ENCODE results near the gene SNX6.
"Not testable (repeated sequence)": the region's sequence is repeated elsewhere in the genome, so short reads cannot be mapped to it uniquely, and the experiment has no call there.

SNX6 gene

DNA sequence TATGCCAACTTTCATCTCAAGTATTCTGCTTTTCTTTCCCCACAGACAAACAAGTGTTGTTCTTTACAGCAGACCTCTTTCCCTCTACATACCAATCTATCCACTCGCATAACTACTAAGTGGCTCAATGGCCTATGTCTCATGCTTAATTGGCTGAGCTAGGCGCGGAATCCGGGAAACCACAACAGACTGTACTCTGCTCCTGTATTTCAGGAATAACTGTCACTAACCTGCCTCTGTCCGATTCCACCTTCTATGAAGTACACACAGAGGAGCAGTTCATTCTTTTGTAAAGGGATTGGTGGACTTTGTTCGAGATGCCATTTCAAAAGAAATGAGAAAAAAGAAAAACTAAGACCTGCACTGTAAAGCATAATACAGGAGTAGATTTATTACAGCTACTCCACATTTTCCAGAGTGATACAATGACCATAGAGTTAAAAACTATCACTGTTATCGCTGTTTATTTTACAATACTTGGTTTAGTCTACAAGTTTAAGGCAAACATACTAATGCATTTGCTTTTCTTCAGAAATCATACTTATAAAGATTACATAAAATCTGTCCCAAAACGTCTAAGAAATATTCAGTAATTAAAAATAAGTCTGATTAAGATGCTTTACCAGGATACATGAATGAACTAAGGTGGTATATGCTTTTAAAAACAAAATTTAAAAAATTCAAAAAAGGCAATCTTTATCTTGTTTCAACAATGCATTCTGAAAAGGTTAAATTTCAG, 67.7 kb downstream of the SNX6 start:
- DNase-seq: not testable (repeated sequence)

DNA sequence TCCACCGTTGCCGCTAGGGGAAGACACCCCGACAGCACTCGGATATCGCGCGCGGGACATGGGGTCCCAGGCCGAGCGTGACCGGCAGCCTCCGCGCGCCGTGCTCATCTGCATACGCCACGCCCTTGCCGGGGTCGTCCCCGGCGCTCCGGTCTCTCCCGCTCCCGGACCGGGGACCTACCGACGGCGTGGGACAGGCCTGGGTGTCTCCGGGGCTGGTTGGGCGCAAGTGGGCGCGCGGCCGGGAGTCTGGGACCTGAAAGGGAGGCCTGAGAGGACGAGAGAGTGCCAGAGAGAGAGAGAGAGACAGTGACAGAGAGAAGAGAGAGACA, 73.5 kb downstream of the SNX6 start:
- not testable (repeated sequence) for DNase-seq

DNA sequence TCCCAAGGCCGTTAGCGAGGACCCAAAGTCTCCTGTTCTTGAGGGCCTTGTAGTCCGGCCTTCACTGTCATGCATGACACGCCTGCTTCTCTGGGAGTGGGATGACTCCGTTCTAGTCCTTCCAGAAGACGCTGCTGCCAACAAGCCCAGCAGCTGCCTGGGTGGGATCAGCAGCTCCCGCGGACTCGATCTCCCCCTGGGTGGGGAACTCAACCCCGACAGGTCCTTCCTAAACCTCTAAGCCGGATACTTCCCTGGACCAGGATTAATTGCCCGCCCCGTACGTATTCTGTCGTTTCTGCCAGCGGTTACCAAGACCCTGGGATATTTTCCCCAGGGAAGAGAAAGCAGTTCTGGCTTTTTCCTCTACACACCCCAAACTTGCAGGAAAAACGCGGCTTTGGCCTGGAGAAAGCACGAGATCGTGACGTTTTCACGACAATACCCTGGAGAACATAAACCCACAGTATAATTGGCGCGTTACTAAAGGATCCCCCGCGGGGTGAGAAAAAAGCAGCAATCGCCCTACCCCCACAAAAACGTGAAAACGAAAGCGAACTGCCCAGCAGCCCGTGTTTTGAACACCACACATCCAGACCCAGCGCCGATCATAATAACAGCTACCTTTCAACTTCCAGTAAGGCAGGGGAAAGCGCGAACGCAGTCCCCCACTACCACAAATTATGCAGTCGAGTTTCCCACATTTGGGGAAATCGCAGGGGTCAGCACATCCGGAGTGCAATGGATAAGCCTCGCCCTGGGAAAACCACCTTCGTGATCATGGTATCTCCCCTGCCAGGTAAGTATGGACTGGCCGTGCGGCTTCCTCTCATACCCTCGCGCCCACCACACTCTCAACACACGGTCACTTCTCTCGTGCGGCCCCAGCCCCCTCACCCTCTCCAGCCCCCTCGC, 74.1 kb downstream of the SNX6 start:
- DNase-seq: not testable (repeated sequence)

DNA sequence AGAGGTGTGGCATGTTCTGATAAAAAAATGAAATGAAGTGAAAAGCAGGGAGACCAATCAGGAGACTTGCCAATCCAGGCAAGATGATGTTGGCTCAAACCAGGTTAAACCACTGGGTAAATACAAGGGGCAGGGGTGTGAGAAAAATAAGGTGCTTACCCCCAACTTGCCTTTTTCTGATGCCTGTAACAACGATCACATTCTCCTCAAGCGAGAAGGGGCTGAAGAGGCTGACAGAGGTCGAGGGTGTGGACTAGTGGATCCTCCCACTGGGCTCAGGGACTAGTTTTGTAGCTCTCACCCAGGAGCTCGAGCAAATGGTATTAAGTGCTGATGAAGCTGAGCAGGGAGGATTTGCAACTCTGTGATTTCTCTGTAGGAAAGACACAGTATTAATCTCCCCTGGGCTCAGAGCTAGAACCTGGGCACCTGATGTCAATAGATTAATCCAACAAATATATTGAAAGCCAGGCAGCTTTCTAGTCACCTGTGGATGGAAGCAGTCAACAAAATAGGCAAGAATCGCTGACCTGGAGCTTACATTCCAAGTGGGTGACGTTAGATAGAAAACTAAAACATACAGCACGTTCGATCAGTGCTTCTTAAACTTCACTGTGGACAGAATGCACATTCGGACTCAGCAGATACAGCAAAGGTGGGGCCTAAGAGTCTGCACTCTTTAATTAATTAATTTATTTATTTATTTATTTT, 75.3 kb downstream of the SNX6 start:
- no peak for DNase-seq

DNA sequence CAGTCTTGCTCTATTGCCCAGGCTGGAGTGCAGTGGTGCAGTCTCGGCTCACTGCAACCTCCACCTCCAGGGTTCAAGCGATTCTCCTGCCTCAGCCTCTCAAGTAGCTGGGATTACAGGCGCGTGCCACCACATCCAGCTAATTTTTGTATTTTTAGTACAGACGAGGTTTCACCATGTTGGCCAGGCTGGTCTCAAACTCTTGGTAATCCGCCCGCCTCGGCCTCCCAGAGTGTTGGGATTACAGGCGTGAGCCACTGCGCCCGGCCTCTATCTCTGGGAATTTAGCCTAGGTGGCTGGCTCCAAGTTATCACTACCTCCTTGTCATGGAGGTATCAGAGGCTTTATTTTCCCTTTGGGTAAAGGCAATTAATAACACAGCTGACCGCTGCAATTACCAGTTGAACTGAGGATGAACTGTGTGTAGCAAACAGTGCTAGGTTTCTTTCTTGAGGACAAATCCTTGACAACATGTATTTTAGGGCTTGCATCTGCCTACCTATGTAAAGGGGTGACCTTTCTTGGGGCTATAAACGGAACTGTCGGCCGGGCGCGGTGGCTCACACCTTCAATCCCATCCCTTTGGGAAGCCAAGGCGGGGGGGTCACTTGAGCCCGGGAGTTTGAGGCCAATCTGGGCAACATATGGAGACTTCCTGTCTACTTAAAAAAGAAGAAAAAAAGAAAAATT, 80.5 kb downstream of the SNX6 start:
- not testable (repeated sequence) for DNase-seq

DNA sequence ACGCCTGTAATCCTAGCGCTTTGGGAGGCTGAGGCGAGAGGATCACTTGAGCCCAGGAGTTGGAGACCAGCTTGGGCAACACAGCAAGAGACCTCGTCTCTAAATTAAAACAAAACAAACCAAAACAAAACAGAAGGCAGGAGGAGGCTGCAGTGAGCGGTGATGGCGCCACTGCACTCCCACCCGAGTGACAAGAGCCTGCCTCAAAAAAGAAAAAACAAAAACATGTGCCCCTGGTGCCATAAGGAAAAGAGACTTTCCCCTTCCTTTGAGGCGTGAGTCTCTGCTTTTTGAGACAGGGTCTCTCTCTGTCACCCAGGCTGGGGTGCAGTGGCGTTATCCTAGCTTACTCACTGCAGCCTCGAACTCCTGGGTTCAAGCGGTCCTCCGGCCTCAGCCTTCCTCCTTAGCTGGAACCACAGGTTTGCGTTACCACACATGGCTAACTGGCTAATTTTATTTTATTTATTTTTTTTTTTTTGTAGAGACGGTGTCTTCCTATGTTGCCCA, 81.4 kb downstream of the SNX6 start:
- no peak for DNase-seq

DNA sequence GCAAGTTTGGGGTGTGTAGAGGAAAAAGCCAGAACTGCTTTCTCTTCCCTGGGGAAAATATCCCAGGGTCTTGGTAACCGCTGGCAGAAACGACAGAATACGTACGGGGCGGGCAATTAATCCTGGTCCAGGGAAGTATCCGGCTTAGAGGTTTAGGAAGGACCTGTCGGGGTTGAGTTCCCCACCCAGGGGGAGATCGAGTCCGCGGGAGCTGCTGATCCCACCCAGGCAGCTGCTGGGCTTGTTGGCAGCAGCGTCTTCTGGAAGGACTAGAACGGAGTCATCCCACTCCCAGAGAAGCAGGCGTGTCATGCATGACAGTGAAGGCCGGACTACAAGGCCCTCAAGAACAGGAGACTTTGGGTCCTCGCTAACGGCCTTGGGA, 82.8 kb downstream of the SNX6 start:
- not testable (repeated sequence) for DNase-seq

DNA sequence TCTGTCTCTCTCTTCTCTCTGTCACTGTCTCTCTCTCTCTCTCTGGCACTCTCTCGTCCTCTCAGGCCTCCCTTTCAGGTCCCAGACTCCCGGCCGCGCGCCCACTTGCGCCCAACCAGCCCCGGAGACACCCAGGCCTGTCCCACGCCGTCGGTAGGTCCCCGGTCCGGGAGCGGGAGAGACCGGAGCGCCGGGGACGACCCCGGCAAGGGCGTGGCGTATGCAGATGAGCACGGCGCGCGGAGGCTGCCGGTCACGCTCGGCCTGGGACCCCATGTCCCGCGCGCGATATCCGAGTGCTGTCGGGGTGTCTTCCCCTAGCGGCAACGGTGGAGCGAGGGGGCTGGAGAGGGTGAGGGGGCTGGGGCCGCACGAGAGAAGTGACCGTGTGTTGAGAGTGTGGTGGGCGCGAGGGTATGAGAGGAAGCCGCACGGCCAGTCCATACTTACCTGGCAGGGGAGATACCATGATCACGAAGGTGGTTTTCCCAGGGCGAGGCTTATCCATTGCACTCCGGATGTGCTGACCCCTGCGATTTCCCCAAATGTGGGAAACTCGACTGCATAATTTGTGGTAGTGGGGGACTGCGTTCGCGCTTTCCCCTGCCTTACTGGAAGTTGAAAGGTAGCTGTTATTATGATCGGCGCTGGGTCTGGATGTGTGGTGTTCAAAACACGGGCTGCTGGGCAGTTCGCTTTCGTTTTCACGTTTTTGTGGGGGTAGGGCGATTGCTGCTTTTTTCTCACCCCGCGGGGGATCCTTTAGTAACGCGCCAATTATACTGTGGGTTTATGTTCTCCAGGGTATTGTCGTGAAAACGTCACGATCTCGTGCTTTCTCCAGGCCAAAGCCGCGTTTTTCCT, 83.4 kb downstream of the SNX6 start:
- DNase-seq: not testable (repeated sequence)

DNA sequence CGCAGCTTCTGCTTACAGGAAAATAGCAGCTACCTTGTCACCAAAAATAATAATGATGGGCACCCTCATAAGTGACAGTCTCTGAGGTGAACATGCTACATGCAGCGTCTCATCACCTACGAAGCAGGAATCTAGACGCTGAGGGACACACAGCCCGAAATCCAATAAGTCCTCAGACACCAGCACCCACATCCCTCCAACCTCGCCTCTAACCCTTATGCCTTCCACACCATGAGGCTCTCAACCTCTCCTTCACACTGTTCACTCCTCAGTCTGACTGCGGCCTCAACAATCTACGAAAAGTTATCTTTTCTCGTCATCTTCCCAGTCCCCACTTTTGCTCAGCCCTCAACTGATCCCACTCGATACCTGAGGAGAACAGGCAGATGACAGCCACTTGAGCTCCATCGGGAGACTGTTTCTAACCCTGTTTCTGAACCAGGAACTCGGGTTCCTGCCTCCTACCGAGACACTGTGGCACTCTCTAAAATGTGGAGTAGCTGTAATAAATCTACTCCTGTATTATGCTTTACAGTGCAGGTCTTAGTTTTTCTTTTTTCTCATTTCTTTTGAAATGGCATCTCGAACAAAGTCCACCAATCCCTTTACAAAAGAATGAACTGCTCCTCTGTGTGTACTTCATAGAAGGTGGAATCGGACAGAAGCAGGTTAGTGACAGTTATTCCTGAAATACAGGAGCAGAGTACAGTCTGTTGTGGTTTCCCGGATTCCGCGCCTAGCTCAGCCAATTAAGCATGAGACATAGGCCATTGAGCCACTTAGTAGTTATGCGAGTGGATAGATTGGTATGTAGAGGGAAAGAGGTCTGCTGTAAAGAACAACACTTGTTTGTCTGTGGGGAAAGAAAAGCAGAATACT, 89.5 kb downstream of the SNX6 start:
- DNase-seq: not testable (repeated sequence)

DNA sequence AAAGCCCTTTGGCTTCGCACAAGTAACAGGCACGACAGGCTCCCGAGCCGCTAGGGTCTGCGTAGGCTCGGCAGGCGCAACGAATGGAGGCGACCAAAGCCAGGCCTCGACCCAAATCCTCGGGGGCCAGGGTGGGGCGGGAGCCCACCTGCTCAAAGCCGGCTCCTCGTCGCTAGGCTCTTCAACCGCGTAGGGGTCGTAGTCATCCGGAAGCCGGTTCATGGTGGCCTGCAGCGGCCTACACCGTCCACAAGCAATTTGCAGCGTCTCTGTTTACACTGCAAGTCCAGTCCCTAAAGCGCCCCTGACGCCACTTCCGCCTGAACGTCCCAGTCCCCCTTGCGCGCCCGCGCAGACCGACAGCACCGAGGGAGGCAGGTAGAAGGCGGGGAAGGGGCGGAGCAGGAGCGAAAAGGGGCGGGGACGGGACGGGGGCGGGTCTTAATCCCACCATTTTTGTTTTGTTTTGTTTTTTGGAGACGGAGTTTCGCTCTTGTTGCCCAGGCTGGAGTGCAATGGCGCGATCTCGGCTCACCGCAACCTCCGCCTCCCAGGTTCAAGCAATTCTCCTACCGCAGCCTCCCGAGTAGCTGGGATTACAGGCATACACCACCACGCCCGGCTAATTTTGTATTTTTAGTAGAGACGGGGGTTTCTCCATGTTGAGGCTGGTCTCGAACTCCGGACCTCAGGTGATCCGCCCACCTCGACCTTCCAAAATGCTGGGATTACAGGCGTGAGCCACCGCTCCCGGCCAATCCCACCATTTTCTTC, 90.4 kb downstream of the SNX6 start, which contains the start of gene EAPP:
EAPP (minus strand) TSS at position 295 of the 774 bp plus-strand sequence; CDS start at position 222, 73 bp downstream.
- DNase-seq: peak; percentile 86

DNA sequence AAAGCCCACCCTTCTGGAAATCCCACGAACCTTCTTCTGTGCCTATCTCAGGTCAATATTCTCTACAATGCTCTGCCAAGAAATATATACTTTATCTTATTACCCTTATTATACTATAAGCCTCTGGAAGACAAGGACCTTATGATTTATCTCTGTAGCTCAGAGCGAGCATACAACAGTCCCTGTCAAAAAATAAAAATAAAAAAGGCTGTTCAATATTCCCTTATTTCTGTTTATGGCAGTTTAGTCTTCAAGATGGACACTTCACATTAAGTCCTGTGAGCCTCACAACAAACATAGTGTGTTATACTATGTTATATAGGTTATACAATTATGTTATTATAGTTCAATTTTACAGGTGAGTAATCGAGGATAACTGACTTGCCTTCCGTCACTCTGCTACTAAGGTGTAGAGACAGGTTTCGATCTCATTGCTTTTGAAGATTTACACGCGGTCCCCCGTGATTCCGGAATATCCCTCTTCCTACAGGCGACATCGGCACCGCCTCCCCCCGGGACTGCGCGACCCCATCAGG, 91.0 kb downstream of the SNX6 start:
- no peak for DNase-seq

DNA sequence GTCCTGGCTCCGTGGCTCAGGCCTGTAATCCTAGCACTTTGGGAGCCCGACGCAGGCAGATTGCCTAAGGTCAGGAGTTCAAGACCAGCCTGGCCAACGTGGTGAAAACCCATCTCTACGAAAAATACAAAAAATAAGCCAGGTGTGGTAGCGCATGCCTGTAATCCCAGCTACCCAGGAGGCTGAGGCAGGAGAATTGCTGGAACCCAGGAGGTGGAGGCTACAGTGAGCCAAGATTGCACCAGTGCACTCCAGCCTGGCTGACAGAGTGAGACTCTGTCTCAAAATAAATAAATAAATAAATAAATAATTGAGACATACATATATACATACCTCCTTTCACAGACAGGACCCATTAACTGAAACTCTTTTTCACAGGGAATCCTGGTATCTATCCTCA, 91.9 kb downstream of the SNX6 start:
- not testable (repeated sequence) for DNase-seq

DNA sequence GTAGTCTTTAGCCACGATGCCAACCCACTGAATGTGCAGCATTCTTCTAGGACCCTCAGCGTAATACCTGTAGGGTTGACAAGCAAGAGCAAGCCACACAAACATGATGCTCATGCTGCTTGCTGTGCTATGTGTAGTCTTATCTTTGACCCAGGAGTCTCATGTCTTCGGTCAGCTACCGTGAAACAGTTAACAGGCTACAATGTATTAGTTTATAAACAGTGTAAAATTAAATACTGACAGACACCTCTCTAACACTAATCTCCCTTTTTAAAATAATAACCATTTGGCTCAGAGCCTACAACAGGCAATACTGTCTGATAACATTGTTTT, 92.3 kb downstream of the SNX6 start:
- DNase-seq: no peak

DNA sequence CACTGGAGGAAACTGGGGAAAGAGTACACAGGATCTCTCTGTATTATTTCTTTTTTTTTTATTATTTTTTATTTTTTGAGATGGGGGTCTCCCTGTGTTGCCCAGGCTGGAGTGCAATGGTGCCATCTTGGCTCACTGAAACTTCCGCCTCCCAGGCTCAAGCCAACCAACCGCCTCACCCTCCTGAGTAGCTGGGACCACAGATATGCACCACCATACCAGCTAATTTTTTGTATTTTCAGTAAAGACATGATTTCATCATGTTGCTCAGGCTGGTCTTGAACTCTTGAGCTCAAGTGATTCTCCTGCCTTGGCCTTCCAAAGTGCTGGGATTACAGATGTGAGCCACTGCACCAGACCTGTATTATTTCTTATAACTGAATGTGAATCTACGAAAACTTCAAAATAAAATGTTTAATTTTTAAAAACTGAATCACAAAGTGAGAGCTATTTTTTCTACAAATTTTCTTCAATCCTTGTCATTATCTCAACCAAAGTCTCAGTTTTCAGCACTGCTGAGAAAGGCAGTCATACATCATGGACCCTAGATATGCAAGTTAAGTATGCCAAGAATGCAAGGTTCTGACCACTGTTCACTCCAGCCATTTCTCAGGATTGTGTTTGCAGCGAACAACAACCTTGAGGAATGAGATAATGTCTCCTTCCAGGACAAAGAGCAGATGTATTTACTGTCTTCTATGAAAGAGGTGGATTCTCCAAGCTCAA, 92.8 kb downstream of the SNX6 start:
- no peak for DNase-seq

DNA sequence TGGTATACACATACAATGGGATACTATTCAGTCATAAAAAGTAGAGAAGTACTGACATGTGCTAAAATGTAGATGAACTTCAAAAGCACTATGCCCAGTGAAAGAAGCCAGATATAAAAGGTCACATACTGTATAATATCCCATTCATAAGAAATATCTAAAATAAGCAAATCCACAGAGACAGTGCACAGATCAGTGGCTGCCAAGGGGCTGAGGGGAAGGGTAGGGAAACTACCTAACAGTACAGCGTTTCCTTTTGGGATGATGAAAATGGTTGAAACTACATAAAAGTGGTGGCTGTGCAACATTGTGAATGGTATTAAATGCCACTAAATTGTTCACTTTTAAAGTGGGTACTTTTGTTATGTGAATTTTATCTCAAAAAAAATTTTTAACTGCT, 102.4 kb downstream of the SNX6 start:
- no peak for DNase-seq

DNA sequence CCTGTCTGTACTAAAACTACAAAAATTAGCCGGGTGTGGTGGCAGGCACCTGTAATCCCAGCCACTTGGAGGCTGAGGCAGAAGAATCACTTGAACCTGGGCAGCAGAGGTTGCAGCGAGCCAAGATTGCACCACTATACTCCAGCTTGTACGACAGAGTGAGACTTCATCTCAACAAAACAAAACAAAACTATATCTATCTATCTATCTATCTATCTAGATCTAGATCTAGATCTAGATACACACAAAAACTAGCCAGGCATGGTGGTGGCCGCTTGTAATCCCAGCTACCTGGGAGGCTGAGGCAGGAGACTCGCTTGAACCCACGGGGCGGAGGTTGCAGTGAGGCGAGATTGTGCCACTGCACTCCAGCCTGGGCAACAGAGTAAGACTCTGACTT, 105.7 kb downstream of the SNX6 start:
- DNase-seq: not testable (repeated sequence)

DNA sequence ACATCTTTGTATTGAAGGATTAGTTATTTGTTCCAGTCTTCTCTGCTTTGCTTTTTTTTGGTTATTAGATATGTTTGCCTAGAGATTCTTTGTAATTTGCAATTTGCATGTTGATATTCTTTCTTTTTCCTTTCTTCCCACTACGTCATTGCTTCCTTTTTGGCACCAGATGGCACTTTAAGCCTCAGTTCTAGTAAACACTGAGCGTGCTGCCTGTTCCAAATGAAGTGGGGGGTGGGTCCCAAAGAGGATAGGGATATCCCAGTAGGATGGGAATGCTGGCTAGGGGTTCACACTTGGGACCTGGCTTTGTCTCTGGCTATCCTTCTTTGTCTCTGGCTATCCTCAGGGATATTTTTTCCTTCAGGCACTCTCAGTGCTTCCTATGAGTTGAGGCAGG, 107.5 kb downstream of the SNX6 start:
- no peak for DNase-seq

DNA sequence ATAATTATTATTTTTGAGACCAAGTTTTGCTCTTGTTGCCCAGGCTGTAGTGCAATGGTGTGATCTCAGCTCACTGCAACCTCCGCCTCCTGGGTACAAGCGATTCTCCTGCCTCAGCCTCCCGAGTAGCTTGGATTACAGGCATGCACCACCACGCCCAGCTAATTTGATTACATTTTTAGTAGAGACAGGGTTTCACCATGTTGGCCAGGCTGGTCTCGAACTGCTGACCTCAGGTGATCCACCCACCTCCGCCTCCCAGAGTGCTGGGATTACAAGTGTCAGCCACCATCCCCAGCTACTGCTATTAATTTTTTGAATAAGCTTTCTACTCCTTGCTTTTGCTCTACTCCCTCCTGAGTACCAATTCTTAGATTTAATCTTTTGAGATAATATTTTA, 108.9 kb downstream of the SNX6 start:
- DNase-seq: not testable (repeated sequence)
